Tibial artery (tissue), 4 donors: ENCODE results near the gene PCDHGA11.
"Not testable (repeated sequence)": the region's sequence is repeated elsewhere in the genome, so short reads cannot be mapped to it uniquely, and the experiment has no call there.

Experiments used
- DNase-seq, 2 donors: peaks; one replicate each; pipeline ENCODE4 v3.0.0-alpha.2; 2019
- H3K27ac ChIP-seq, 2 donors: fragments of 200-600 bp; sonication (generic) in 1 of 2; 1 replicate in 1 of 2; 2 replicates in 1 of 2; pipeline ENCODE4 v1.5.1; 2018 to 2019; ENCODE audit warnings: mild to moderate bottlenecking in 1 of 2
- H3K27me3 ChIP-seq, 2 donors: fragments of 200-600 bp; sonication (generic) in 1 of 2; one replicate each; pipeline versions ENCODE4 v1.5.1 to v1.6.0; 2016 to 2019
- H3K36me3 ChIP-seq, 3 donors: fragments of 200-600 bp; sonication (generic) in 2 of 3; one replicate each; pipeline ENCODE4 v1.5.1; 2016 to 2019; ENCODE audit warnings: mild to moderate bottlenecking in 2 of 3
- H3K4me1 ChIP-seq, 4 donors: fragments of 200-600 bp; sonication (generic) in 2 of 4; 1 replicate in 3 of 4; 2 replicates in 1 of 4; pipeline ENCODE4 v1.5.1; 2016 to 2019
- H3K4me3 ChIP-seq, 2 donors: fragments of 200-600 bp; sonication (generic) in 1 of 2; 1 replicate in 1 of 2; 2 replicates in 1 of 2; pipeline ENCODE4 v1.5.1; 2018 to 2019; ENCODE audit warnings: mild to moderate bottlenecking in 2 of 2
- H3K9me3 ChIP-seq, 3 donors: fragments of 200-600 bp; sonication (generic) in 1 of 3; one replicate each; pipeline ENCODE4 v1.5.1; 2016 to 2019
- CTCF ChIP-seq, 2 experiments: fragments of 200-600 bp in 1 of 2; fragments of 450-650 bp in 1 of 2; IDR thresholded peaks; one replicate each; pipeline ENCODE4 v1.5.1; 2017 to 2019; ENCODE audit warnings: antibody characterized with exemption in 2 of 2, mild to moderate bottlenecking in 1 of 2, moderate library complexity in 1 of 2
- intact Hi-C: fragments of 100-400 bp; cut with DNase I; formaldehyde crosslinking; loops from one replicate; pipeline ENCODE4 v1.15.0; 2023; ENCODE audit warnings: low total_unique reads

Gene PCDHGA11

GRCh38 chr5:141430332-141431113 is 9.7 kb downstream of the PCDHGA11 start, which contains the start of gene PCDHGA12:
TSS of gene PCDHGA12 (plus strand) at chr5:141430507. CDS start at chr5:141430760, 253 bp downstream.
- no peaks in the 10 kb centered on the region for H3K4me1 ChIP-seq
- peak in 1 of 2 donors; percentile 63 for DNase-seq
- no peaks in the 10 kb centered on the region for H3K27me3 ChIP-seq
- no peak within 1 kb of the TSS for H3K27ac ChIP-seq
- intact Hi-C loops, result no loop called here
- peaks cover 9 to 35% (median 30%) of the 10 kb centered on the region in 3 donors for H3K36me3 ChIP-seq
- peak within 1 kb of the TSS; percentile 30 to 32 for H3K4me3 ChIP-seq
- peaks cover 19 to 97% (median 89%) of the 10 kb centered on the region in 3 donors for H3K9me3 ChIP-seq
- TF ChIP-seq CTCF (IDR thresholded peaks at IDR 0.05), result peak; percentile 9 to 22

- peaks cover 9 to 31% (median 30%) of the 10 kb centered on the region in 3 donors for H3K36me3 ChIP-seq
- no peaks in the 10 kb centered on the region for H3K4me1 ChIP-seq
- H3K27ac ChIP-seq, result no peak overlapping the region
- no peak for DNase-seq
- no peak for TF ChIP-seq CTCF (IDR thresholded peaks at IDR 0.05)
- H3K4me3 ChIP-seq, result peak overlapping the region; percentile 30 to 32
- peaks cover 17 to 97% (median 89%) of the 10 kb centered on the region in 3 donors for H3K9me3 ChIP-seq
- no peaks in the 10 kb centered on the region for H3K27me3 ChIP-seq
- intact Hi-C loops, result no loop called here
Measured at GRCh38 chr5:141431286-141431685, 10.4 kb downstream of the PCDHGA11 start.

- H3K4me3 ChIP-seq, DNase-seq, H3K4me1 ChIP-seq, intact Hi-C loops, H3K27me3 ChIP-seq, H3K27ac ChIP-seq: not testable (repeated sequence)
- H3K9me3 ChIP-seq, result peaks cover 11 to 97% (median 87%) of the 10 kb centered on the region in 3 donors
- peaks cover 9 to 36% (median 27%) of the 10 kb centered on the region in 3 donors for H3K36me3 ChIP-seq
Measured at GRCh38 chr5:141432308-141432707, 11.5 kb downstream of the PCDHGA11 start.

- H3K27ac ChIP-seq, intact Hi-C loops, H3K4me3 ChIP-seq, H3K4me1 ChIP-seq, DNase-seq, H3K27me3 ChIP-seq: not testable (repeated sequence)
- Histone ChIP-seq H3K9me3 (peaks cover 11 to 97% (median 83%) of the 10 kb centered on the region in 3 donors), H3K36me3 (peaks cover 5 to 36% (median 27%) of the 10 kb centered on the region in 3 donors)
Measured at GRCh38 chr5:141432726-141433125, 11.9 kb downstream of the PCDHGA11 start.

GRCh38 chr5:141434006-141434405 is 13.2 kb downstream of the PCDHGA11 start:
- intact Hi-C loops, result no loop called here
- H3K27ac ChIP-seq, result no peak overlapping the region
- no peaks in the 10 kb centered on the region for H3K4me1 ChIP-seq
- H3K27me3 ChIP-seq, result no peaks in the 10 kb centered on the region
- H3K4me3 ChIP-seq, result no peak overlapping the region
- H3K36me3 ChIP-seq, result peaks cover 0 to 38% (median 16%) of the 10 kb centered on the region in 3 donors
- peaks cover 7 to 95% (median 75%) of the 10 kb centered on the region in 3 donors for H3K9me3 ChIP-seq
- DNase-seq, result no peak
- no peak for TF ChIP-seq CTCF (IDR thresholded peaks at IDR 0.05)

GRCh38 chr5:141437221-141437620 is 16.4 kb downstream of the PCDHGA11 start:
- peaks cover 2 to 96% (median 81%) of the 10 kb centered on the region in 3 donors for H3K9me3 ChIP-seq
- no peak for TF ChIP-seq CTCF (IDR thresholded peaks at IDR 0.05)
- H3K36me3 ChIP-seq, result peaks cover 0 to 53% (median 30%) of the 10 kb centered on the region in 3 donors
- intact Hi-C loops, result no loop called here
- no peak overlapping the region for H3K4me3 ChIP-seq
- H3K27ac ChIP-seq, result no peak overlapping the region
- H3K4me1 ChIP-seq, result no peaks in the 10 kb centered on the region
- no peaks in the 10 kb centered on the region for H3K27me3 ChIP-seq
- no peak for DNase-seq
